ENCODE data around the gene OR56A5.
A peak's percentile ranks its signal among the peaks of the same experiment; 100 is the strongest.

OR56A5 gene

DNA sequence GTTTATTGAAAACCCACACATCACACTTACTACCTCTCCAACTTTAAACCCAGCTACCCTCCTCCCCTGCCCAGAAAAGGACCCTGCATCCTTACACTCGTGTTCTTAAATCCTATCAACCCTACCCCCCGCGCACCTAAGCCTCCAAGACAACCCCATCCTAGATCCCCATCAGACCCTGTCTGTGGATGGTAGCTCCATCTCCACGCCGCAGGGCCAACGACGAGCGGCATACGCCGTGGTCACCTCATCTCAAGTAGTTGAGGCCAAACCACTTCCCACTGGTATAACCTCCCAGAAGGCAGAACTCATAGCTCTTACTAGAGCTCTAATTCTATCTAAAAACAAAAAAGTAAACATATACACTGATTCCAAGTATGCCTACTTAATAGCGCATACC is 35.6 kb downstream of the OR56A5 start:
- DNase-seq (ENCODE audit: low read depth in 2 of 2) = no peak

DNA sequence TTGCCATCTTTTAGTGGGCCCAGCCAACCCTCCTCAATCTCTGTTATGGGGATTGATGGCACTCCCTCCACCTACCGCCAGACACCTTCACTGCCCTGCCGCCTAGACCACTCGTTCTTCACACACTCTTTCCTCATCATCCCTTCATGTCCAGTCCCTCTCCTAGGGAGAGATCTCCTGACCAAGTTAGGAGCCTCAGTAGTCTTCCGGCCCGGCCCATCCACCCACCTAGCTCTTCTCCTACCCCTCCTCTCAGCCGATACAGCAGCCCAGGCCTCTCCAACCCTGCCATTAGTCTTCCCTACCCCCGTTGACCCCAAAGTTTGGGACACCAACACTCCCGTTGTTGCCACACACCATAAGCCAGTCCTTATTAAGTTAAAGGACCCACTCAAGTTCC is 37.2 kb downstream of the OR56A5 start:
- no peak for DNase-seq (ENCODE audit: low read depth in 2 of 2)

DNA sequence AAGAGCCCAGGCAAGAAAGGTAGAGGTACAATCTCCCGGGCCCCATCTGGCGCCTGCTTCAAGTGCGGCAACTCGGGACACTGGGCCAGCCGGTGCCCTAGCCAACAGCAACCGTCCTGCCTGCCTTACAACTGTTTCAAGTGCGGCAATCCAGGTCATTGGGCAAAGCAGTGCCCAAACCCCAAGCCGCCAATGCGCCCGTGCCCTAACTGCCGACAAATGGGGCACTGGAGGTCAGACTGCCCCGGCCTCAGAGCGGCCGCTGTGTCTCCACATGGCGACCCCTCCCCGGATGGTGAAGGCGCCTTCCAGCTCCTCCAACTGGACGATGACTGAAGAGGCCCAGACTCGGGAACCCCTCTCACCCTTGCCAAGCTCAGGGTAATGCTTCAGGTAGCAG is 37.7 kb downstream of the OR56A5 start:
- DNase-seq (ENCODE audit: low read depth in 2 of 2) = no peak

DNA sequence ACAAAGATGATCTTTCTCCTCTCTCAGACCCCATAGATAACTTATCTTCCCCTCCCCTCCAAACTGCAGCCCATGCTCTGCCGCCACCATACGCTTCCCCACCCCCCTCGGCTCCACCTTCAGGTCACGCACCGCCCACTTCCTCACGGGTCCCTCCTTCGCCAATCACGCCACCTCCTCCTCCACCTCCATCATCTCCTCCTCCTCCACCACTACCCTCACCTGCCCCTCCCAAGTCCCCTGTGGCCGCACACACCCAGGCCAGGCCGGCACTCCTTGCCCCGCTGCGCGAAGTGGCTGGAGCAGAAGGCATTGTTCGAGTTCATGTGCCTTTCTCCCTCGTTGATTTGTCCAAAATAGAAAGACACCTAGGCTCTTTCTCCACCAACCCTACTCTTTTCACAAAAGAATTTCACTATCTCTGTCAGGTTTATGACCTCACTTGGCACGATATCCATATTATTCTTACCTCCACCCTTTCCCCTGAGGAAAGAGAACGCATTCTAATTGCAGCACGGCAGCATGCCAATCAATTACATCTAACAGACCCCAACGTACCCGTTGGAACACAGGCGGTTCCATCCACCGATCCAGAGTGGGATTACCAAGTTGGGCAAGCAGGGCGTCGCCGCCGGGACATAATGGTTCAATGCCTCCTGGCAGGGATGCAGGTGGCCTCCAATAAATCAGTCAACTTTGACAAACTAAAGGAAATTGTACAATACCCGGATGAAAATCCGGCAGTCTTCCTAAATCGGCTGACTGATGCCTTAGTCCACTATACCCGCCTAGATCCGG is 38.5 kb downstream of the OR56A5 start:
- no peak for DNase-seq (ENCODE audit: low read depth in 2 of 2)

DNA sequence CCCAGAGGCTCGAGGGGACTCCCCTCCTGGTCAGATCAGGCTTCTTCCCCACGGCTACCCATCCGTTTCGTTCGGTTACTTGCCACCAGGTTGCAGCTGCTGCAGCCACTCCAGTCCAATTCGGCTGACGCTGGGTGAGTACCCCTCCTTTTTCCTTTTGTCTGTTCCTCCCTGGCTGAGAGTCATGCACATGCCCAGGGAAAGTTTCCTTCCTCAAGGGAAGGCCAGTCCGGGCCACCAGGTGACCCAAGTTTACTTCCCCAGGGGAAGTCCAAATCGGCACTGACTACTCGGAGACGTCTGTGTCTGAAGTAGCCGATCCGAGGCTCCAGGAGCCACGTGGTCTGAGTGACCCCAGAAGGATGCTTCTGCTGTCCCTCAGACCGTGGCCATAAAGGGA is 39.5 kb downstream of the OR56A5 start:
- DNase-seq (ENCODE audit: low read depth in 2 of 2) = no peak

DNA sequence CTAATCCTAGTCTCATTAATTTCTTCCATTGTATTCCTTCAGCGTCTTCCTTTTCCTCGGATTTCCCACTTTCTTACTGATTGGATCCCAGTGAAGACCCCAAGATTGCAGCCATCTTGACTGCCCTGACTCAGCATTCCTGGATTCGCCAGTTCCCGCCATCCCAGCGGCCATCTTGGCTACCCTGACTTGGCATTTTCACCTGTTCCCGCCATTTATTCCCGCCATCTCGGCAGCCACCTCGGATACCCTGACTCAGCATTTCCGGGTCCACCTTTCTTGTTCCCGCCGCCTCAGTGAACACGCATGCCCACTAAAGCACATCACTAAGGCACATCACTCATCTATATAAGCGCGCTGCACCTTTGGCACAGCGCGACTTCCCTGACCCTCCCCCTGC is 40.0 kb downstream of the OR56A5 start:
- DNase-seq (ENCODE audit: low read depth in 2 of 2) = no peak

DNA sequence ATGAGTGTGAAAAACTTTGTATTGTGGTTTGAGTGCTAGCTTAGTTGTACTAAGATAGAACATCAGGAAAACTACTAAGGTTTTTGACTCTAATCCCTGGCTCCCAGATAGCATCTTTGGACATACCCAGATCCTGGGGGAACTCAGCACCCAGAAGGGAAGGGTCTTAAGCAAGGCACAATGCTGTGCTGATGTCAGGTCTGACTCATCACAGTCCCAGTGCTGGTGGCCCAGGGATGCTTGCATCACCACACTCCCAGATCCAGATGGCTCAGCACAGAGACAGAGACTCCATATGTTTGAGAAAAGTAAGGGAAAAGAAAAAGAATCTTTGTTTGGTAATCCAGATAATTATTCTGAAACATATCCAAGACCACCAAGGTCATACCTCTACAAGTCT is 44.5 kb downstream of the OR56A5 start:
- no peak for DNase-seq (ENCODE audit: low read depth in 2 of 2)

DNA sequence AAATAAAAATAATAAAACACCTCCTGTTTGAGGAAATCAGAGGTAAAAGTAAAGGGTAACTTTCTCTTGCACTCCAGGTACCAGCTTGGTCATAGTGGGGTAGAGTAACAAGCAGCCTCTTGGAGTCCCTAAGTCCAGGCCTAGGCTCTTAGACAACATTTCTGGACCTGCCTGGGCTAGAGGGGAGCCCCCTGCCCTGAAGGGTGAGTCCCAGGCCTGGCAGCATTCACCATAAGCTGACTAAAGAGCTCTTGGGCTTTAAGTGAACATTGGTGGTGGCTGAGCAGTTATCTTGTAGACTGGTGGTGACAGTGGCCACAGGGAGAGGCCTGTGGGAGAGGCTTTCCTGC is 44.9 kb downstream of the OR56A5 start:
- DNase-seq (ENCODE audit: low read depth in 2 of 2) = no peak

DNA sequence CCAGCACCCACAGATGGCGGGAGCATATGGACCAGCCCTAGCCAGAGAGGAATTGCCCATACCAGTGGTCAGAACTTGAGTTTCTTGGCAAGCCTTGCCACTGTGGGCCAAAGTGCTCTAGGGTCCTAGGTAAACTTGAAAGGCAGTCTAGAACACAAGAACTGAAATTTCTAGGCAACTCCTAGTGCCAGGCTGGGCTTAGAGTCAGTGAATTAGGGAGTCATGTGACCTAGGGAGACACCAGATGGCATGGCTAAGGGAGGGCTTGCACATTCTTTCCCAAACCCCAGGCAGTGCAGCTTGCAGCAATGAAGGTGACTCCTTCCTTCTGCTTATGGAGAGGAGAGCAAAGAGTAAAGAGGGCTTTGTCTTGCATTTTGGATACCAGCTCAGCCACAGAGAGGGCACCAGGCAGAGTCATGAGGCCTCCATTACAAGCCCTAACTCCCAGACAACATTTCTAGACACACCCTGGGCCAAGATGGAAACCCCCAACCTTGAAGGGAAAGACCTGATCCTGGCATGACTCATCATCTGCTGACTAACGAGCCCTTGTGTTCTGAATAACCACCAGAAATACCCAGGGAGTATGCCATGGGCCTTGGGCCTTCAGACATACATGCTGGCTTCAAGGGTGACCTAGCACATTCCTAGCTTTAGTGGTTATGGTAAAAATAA is 45.4 kb downstream of the OR56A5 start:
- DNase-seq (ENCODE audit: low read depth in 2 of 2) = peak; percentile 10 to 13

Measured in stimulated activated CD4-positive, alpha-beta T cell treated with anti-CD3 and anti-CD28 coated beads, Interleukin-15, amount 100 ng/mL, for 48 hours (primary cell).